ENCODE data around the gene LONP2.
"Not testable (repeated sequence)": the region's sequence is repeated elsewhere in the genome, so short reads cannot be mapped to it uniquely, and the experiment has no call there.

Gene LONP2

DNA sequence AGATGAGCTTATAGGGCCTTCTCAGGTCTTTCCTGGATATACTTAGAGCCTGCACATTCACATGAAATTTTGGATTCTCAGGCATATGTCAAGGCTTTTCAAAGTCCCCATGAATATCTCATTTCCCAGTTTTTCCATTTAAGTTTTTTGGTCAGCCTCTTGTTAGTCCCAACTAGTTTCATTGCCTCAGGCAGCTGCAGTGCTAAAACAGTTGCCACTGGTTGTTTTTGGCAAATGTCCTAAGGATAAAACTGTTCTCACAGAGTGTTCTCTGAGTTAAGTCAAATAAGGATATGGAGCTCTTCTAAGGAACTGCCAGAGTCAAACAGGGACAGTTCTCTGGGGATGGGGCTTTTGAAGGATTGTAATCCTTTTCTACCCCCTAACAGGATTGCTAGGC lies 43.1 kb downstream of the LONP2 start:
- no peak for DNase-seq (ENCODE audit: low read depth in 2 of 2, low spot score in 1 of 2)

DNA sequence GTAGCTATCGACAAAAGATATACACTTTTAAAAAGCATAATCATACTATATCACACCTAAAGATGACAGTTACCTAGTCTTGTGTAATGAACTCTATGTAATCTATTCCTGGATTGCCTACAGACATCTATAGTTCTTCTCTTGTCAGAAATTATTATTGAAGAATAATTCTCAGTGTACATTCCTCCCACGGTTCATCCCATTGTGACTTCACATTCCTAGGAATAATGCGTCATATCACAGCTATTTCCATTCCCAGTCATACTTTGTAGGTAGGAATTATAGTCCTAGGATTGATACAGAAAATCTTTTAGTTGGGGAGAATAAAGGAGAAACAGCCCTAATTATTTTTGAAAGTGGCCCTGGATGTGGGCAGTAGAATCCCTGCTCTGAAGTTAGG lies 47.2 kb downstream of the LONP2 start:
- no peak for DNase-seq (ENCODE audit: low read depth in 2 of 2, low spot score in 1 of 2)

DNA sequence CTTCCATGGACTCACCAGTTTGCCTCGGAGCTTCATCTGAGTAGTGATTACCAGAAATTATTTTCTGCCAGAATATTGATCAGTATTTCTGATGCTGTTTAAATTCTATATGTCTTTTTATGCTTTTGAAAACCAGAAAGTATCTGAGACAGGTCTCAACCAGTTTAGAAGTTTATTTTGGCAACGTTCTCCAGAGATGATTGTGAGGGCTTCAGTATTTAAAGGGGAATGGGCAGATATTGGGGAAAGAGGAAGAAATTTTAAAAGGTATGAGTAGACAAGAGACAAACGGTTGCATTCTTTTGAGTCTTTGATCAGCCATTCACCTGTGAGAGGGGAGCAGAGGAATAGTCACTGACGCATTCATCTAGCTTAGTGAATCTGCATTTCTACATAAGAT lies 47.7 kb downstream of the LONP2 start:
- DNase-seq (ENCODE audit: low read depth in 2 of 2, low spot score in 1 of 2), result no peak

DNA sequence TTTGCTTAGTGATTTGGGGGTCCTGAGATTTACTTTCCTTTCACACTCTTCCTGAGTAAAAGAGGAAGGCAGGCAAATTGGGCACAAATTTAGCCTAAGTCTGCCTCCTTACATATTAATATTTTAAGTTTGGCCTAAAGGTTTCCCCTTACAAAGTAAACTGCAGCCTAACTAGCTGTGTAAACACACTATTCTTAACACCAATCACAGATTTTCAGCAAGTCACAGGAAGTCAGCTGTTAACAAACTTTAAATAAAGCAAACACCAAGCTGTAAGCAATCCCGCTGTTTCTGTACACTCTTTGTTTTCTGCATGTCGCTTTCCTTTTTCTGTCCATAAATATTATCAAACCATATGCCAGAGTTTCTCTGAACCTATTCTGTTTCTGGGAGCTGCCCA lies 48.4 kb downstream of the LONP2 start:
- no peak for DNase-seq (ENCODE audit: low read depth in 2 of 2, low spot score in 1 of 2)

DNA sequence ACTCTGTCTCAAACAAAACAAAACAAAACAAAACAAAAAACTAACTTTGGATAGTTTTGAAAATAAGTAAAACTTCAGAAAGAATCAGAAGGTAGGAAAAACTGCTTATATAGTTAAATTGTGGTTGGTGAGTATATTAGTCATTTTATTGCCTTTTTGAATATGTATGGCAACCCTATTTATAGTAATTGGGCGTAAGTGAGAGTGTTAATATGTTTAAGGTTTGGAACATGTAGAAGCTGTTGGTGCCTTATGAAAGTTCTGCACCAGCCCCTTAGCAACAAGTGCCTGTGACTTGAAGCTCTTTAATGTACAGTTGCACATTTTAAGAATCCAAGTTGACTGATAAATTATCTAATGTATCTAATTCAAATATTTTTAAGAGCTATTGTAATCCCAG lies 50.6 kb downstream of the LONP2 start:
- no peak for DNase-seq (ENCODE audit: low read depth in 2 of 2, low spot score in 1 of 2)

DNA sequence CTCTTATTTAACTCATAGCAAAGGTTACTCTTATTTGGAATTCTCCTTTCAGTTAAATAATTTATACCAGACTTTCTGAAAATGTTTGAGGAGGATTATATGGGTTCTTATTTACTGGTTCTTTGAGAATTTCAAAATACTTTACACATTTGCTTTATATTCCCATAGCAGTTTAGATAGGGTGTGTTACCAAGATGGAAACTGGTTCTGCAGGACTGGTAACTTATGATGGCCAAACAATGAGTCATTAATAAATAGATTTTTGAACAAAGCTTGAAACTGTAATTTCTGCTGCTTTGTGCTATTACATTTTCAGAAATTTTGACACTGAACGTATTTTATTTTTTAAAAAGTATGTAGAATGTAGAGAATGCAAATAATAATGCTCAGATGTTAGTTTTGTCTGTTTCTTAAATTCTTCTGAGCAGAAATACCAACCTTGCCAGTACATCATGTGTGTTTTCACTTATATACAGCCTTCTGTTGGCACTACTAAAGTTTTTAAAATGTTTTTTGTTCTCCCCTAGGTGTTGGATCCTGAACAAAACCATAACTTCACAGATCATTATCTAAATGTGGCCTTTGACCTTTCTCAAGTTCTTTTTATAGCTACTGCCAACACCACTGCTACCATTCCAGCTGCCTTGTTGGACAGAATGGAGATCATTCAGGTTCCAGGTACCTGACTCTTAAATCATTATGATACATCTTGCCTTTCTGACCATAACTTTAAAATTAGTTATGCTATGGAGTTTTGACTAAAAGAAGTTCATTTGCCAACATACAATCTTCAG lies 51.6 kb downstream of the LONP2 start:
- no peak for DNase-seq (ENCODE audit: low read depth in 2 of 2, low spot score in 1 of 2)

DNA sequence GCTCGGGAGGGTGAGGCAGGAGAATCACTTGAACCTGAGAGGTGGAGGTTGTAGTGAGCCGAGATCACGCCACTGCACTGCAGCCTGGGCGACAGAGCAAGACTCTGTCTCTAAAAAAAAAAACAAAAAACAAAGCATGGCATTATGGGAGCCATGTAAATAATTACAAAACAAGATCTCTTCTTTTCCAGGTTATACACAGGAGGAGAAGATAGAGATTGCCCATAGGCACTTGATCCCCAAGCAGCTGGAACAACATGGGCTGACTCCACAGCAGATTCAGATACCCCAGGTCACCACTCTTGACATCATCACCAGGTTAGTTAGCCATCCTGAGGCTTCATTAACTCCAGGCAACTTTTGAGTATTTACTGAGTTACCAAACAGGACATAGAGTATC lies 55.4 kb downstream of the LONP2 start:
- no peak for DNase-seq (ENCODE audit: low read depth in 2 of 2, low spot score in 1 of 2)

DNA sequence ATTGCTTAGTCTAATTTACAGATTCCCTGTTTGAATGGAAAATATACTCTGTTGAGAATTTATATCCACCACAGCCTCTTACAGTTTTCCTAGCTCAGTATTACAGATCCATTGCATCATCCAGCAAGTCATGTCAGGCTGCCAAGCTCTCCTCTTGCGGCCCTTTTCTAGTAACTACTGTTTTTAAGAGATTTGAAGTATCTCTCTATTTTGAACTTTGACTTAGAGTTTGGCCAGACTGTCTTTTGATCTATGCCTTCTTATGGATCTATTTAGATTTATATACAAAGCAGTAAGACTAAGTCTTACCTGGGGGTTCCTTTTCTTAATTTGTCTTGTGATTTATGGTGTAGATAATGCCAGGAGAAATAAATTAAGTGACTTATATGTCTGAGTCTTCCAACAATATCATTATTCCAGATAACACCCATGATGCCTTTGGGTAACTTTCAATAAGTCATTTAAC lies 56.3 kb downstream of the LONP2 start:
- no peak for DNase-seq (ENCODE audit: low read depth in 2 of 2, low spot score in 1 of 2)

DNA sequence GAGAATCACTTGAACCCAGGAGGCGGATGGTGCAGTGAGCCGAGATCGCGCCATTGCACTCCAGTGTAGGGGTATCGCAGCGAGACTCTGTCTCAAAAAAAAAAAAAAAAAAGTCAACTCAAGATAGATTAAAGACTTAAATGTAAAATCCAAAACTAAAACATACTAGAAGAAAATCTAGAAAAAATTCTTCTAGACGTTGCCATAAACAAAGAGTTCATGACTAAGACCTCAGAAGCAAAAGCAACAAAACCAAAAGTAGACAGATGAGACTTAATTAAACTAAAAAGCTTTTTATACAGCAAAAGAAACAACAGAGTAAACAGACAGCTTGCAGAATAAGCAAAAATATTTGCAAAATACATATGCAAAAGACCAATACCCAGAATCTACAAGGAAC lies 64.4 kb downstream of the LONP2 start:
- DNase-seq (ENCODE audit: low read depth in 2 of 2, low spot score in 1 of 2), result no peak

DNA sequence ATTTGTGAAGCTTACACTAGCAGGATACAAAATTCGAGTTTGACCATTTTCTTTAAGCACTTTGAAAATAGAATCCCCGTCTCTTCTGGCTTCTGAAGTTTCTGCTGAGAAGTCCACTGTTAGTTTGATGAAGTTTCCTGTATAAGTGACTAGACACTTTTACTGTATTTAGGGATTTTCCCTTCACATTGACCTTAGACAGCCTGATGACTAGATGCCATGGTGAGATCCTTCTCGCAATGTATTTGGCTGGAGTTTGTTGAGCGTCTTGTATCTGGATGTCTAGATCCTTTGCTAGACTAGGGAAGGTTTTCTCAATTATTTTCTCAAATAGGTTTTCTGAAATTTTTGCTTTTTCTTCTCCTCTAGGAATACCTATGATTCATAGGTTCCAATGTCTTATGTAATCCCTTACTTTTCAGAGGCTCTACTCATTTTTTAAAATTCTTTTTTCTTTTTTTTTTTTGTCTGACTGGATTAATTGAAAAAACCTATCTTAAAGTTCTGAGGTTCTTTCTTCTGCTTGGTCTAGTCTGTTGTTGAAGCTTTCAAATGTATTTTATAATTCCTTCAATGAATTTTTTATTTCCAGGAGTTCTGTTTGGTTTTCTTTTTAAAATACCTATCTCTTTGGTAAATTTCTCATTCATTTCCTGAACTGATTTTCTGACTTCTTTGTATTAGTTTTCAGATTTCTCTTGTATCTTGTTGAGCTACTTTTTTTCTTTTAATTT lies 67.0 kb downstream of the LONP2 start:
- DNase-seq (ENCODE audit: low read depth in 2 of 2, low spot score in 1 of 2), result no peak

DNA sequence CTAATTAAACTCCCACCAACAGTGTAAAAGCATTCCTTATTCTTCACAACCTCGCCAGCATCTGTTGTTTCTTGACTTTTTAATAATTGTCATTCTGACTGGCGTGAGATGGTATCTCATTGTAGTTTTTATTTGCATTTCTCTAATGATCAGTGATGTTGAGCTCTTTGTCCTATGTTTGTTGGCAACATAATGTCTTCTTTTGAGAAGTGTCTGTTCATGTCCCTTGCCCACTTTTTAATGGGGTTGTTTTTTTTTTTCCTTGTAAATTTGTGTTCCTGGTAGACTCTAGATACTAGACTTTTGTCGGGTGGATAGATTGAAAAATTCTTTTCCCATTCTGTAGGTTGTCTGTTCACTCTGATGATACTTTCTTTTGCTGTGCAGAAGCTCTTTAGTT lies 69.8 kb downstream of the LONP2 start:
- not testable (repeated sequence) for DNase-seq (ENCODE audit: low read depth in 2 of 2, low spot score in 1 of 2)

DNA sequence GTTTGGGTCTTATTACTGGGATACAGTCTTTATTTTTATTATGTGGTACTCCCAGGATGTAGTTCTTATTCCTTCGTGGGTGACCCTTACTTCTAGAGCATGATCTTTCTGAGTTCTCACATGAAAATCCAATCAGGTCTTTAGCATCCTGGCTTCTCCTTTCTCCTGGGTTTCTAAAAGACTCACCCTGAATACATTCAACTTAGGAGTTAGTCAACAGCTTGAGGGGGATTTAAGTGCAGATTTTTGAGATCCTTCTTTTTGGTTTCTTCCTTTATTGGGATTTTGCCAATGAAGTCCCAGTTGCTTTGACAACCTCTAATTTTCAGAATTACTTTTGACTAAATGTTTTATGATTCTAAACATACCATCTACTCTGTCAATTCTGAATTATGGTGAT lies 72.9 kb downstream of the LONP2 start:
- no peak for DNase-seq (ENCODE audit: low read depth in 2 of 2, low spot score in 1 of 2)

DNA sequence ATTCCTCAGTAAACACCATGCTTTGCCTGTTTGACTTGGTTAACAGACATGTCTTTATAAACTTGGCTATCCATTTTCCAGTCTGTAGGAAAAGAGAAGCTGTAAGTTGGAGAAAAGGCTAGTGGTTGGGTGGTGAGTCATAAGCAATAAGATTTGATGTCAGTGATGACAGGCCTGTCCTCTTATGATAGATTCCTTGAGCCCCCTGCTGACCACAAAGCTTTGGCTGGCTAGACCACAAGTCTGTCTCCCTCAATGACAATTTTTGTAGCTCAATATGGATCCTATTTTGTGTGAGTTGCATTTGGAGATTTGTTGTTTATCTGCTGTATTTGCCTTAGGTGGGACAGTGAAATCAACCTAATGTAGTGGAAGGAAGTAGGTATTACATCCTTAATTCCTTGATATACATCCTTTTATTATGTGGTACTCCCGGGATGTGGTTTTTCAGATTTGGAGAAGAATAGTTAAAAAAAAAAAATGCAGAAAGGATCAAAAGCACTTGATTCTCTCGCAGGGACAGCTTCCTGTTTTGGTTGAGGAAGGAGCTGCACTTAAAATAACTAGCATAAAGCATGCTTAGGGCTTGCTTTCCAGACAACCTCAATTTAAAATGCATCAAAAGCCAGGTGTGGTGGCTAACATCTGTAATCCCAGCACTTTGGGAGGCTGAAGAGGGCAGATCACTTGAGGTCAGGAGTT lies 73.7 kb downstream of the LONP2 start:
- no peak for DNase-seq (ENCODE audit: low read depth in 2 of 2, low spot score in 1 of 2)

DNA sequence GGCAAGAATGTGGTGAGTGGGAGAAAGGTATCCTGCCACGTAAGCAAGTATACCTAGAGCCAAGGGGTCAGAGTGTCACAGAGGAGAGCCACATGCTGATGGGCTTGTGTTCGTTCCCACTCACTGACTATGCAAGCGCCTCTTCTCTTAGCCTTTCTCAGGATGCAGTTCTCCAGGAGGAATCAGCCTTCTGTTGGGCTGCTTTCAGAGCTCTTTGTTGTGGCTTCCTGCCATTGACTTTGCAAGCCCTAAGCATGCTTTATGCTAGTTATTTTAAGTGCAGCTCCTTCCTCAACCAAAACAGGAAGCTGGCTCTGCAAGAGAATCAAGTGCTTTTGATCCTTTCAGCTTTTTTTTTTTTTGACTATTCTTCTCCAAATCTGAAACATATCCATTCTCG lies 74.5 kb downstream of the LONP2 start:
- no peak for DNase-seq (ENCODE audit: low read depth in 2 of 2, low spot score in 1 of 2)

DNA sequence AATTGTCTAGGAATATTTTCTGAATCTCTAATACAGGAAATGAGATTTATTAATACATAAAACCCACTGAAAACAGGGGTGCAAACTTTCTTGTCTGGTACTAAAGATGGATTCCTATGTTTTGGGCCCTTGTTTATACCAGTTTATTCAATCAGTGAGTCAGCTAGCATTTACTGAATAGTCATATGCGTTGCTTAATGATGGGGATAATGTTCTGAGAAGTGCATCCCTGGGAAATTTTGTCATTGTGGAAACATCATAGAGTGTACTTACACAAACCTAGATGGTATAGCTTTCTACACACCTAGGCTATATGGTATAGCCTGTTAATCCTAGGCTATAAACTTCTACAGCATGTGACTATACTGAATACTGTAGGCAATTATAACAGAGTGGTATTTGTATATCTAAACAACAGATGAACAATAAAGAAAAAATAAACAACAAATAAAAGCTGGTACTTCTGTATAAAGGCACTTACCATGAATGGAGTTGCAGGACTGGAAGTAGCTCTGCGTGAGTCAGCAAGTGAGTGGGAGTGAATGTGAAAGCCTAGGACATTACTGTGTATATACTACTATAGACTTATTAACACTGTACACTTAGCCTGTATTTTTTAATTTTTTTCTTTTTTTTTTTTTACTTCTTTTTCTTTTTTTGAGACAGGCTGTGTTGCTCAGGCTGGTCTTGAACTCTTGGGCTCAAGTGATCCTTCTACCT lies 77.4 kb downstream of the LONP2 start:
- DNase-seq (ENCODE audit: low read depth in 2 of 2, low spot score in 1 of 2), result no peak

DNA sequence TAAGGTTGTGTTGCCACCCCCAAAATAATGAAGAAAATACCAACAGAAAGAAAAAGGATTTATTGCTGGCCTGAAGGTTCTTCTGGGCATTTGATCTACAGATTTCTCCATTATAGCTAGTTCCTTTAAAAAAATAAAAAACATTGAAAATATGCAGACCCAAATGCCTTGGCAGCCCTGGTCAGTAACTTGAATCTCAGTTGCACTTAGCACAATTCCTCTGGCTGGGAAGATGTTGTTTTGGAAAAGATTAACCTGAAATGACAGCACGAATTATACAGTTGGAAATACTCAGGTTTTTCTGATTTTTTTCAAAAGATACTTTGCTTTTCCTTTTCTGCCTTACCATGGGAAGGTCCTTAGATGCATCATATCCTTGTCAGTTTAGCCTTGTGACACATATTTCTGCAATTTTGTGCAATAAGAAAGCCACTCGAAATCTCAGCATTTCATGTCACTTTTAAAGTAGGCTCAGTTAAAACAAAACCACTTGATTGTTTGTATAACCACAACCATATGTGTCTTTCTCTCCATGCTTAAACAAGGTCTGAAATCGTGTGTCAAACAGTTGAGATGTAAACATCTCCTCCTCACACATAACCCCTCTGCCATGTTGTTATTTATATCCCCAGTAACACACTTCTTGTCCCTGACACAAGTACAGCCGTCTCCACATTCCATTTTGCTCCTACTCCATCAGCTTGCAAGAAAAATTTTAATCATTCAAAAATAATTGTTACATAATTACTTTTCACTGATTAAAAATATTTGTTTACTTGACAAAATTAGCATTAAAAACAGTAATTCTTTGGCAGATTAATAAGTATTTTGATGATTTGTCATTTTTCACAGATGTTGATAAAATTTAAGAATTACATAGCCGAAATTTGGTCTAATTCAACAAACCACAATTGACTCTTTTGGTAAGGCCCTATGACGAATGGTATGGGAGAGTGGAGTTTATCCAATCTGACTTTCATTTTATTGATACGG lies 80.0 kb downstream of the LONP2 start:
- DNase-seq (ENCODE audit: low read depth in 2 of 2, low spot score in 1 of 2), result no peak

DNA sequence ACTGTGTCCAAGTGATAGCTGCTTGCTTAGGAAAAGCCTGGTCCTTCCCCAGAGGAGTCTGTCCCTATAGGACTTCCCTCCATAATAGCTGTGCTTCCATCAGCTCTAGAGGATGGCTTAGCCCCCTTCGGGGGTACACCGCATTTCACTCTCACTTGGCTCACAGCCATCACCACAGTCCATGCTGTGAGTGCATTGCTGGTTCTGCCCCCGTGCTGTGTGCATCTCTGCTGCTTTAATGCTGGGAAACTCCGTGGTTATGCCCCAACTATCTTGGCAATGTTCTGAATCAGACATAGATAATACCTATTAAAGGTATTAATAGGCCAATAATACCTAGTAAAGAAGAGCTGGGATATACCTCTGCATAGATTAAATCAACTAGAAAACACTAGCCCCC lies 82.8 kb downstream of the LONP2 start:
- DNase-seq (ENCODE audit: low read depth in 2 of 2, low spot score in 1 of 2), result no peak

DNA sequence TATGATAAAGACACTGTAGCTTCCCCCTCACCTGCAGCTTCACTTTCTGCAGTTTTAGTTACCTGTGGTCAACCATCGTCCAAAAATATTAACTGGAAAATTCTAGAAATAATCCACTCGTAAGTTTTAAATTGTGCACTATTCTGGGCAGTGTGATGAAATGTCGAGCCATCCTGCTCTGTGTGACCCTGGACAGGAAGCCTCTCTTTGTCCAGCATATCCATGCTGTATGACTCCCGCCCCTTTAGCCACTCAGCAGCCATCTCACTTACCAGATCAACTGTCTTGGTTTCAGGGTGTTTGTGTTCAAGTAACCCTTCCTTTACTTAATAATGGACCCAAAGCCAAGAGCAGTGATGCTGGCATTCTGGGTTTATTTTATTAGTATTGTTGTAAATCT lies 85.0 kb downstream of the LONP2 start:
- no peak for DNase-seq (ENCODE audit: low read depth in 2 of 2, low spot score in 1 of 2)

DNA sequence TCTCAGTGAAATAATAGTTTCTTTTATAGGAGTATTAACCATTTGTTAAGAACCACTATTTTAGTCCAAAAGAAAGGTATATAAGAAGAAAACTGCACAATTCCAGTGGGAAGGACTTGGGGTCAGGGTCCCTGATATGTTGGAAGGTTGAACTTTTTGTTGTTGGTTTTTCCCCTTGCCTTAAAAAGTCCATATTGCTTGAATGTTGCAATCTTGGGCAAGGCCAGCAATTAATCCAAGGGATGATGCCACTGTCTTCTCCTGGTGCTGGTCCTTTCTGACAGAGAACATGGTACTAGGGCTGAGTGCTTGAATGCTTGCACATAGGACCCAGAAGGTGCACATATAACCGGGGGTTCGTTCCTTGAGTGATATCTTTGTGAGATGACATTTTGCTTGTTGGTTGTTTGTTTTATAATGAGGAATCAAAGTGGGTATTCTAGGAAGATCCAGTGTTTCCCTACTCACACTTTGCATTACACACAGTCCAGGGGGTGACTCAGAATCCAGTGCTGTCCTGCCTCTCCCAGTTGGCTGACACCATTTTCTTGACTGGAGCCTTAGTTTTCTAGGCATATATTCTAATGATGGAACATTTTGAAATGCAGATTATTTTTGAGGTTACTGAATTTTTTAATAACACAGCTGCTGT lies 86.2 kb downstream of the LONP2 start:
- DNase-seq (ENCODE audit: low read depth in 2 of 2, low spot score in 1 of 2), result no peak

DNA sequence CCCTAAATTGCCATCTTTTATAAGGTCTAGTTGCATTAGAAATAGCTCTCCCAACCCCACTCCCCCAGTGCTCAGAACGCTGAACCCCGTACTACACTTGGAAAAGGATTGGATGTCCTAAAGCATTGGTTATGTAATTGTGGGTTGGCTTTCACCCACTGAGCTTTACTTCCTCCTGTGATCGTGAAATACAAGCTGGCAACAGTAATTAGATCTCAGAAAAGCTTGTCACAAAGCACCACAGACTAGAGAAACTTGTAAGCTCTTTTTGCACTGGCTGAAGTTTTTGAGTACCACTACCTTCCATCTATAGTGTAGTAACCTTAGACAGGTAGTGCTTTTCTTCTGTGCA lies 86.7 kb downstream of the LONP2 start:
- DNase-seq (ENCODE audit: low read depth in 2 of 2, low spot score in 1 of 2), result no peak
